ENCODE data around the gene HMCN2.

DNA sequence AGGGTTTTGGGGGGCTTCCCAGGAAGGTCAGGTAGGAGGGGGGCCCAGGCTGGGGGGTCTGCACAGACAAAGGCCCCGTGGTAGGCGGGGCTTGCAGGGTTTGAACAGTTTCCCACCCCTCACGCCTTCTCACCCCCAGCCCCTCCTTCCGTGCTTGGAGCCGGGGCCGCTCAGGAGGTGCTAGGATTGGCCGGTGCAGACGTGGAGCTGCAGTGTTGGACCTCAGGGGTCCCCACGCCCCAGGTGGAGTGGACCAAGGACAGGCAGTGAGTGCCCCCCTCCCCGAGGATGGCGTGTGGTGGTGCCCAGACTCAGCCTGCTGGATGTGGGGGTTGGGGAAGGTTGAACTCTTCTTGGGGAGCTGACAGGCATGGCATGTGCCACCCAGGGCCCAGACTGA, 83.8 kb downstream of the HMCN2 start:
- TF ChIP-seq POLR2AphosphoS5 (IDR thresholded peaks at IDR 0.05; ENCODE audit: borderline replicate concordance, low read depth, low read length) (no peak), EZH2 (IDR thresholded peaks at IDR 0.05) (no peak)
